GM18526 (cell line): ENCODE data around the gene RPL36AL.

ENCODE experiments used
- POLR2A ChIP-seq: IDR thresholded peaks from 3 replicates; pipeline ENCODE4 v1.6.1; 2011; ENCODE audit not compliant: insufficient read length; ENCODE audit errors: extremely low read depth

The RPL36AL gene

DNA sequence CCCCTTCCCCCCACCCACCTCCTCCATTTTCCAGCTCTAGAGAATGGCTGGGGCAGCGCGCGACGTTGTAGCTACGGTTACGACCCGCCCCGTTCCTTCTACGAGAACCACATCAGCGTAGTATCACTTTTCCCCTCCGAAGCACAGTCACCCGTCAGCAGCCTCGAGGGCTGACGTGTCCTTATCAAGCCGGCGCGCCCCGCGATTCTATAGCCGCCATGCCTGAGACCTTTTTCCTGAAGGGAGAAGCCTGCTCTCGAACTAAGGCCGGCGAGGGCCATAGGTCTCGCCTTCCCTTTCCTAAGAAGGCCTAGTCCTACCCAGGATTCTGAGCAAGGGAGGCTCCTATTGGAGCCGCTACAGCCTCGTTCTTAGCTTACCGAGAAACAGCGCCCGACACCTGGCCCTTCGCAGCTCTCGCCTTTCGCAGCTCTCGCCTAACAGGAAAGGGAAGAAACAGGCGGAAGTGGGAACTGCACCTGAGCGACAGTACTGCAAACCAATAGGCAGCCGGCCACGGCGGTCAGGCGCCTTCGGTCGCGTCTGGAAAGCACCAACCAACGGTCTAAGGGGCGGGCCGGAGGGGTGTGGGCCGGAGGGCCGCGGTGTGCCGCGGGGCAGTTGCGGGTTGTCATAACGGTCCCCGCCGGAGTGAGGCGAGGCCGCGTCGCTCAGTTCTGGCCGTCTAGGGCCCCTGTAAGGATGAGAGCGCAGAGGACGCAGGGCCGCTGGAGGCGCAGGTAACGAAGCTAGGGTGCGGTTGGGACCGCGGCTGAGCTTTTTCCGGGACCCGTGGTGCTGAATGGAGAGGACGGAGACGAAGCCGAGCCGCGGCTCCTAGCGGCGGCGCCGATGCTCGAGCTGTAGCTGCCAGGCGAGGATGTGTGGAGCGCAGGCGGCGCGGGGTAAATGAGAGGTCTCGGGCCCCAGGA, at the start of gene RPL36AL, which contains the start of gene MGAT2:
RPL36AL (minus strand) TSS at position 445 of the 932 bp plus-strand sequence. CDS start 1,522 bp downstream, outside the sequence.
MGAT2 (plus strand) TSS at position 618 of the 932 bp plus-strand sequence. CDS start 470 bp downstream, outside the sequence.
- peak; percentile 98 for TF ChIP-seq POLR2A

GRCh38 chr14:49659526-49660455, 39.4 kb upstream of the RPL36AL start:
- TF ChIP-seq POLR2A = no peak

DNA sequence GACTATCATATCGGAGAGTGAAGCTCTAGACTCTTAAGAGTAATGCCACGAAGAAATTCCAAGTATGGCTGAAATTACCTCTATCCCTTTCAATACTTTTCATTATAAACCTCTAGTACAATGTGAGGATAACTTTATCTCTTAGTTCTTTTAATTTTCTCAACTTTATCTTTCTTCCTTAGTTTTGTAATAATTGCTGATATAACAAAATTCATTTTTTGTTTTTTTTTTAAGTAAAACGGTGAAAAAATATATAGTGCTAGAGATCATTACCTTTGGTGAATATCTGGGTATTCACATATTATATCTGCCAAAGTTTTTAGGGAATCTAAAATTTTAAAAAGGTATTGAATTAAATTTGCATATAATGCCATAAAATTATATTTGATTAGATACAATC, 34.1 kb upstream of the RPL36AL start:
- TF ChIP-seq POLR2A = no peak

- TF ChIP-seq POLR2A = no peak
Measured at GRCh38 chr14:49653508-49653907, 33.1 kb upstream of the RPL36AL start.

DNA sequence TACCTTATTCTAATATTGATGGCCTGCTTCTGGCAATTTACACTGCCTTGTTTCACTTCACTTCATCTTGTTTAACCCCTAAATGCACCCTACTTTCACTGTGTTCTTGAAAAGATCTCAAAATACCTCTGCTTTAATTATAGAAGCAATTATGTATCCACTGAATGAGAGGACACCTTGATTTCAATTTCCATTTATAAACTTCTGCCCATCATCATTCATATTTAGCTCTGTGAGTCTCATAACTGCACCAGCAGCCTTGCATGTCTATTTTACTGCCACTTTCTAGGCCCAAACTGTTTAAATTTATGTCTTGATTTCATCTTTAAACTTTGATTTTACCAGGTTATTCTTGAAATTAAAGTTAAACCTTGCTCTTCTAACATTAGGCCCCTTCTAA, 21.7 kb upstream of the RPL36AL start:
- TF ChIP-seq POLR2A = no peak

DNA sequence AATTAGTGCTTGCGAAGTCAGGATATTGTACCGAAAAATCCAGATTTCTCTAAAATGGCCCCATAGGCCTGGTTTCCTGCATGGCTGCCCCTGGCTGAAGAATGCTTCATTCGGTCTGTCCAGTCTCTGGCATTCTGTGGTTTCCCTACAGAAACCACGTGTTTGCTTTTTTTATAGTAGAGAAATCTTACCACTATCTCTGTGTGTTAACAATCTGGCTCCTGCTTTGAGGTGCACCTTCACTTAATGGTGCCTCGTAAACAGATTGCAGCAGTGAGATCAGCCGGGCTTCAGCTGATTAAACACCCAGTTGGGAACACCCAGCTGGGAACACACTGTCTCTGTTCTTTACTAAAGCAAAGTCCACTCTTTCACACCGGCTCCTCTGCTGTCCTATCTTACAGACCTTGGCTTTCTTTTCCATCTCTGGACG, 21.3 kb upstream of the RPL36AL start:
- no peak for TF ChIP-seq POLR2A

DNA sequence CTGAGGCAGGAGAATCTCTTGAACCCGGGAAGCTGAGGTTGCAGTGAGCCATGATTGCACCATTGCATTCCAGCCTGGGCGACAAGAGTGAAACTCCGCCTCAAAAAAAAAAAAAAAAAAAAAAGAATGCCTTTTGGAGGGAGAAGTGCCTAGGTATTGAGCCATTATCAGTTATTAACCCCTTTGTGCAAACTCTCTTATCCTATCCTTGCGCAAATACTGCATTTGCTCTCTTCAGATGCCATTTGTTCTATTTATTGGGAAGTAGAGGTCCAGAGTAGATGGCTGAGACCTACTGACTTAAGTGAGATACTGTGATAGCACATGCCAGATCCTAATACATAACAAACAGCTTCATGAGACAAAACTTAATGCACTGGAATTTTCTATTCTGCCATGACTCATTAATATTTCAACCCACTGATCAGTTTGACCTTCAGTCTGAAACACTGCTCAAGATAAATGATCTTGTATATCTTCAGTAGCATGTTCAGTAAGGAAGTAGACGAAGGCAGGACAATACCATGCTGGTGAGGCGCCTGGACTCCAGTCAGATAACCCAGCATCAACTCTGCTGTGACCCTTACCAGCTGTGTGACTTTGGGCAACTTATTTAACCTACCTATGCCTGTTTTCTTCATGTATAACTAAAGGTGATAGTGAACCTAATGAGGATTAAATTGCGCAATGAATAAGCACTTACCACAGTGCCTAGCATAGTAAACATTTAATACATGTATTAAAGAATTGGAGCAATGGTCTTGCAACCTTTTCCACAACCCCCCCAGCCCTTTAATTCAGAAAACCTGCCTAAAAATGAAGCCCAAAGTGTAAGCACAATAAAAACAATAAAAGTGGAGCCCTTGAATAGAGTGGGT, 20.4 kb upstream of the RPL36AL start:
- no peak for TF ChIP-seq POLR2A

- TF ChIP-seq POLR2A = no peak
Measured at GRCh38 chr14:49637534-49638078, 17.2 kb upstream of the RPL36AL start.

DNA sequence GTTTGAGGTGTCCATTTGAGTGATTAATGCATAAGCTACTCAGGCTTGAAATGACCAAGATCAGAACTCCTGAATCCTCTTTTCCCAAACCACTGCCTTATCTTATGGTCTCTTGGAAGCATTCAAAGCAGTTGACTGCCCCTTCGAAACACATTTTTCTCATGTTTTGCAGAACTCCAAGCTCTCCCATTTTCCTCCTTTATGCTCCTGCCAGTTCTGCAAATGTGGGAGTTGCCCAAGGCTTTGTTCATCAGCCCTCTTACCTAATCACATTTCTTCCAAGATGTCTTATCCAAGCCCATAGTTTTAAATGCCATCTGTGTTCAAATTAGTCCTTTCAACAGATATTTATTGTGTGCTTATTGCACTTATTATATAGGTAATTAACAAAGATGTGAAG, 16.4 kb upstream of the RPL36AL start:
- TF ChIP-seq POLR2A = no peak

DNA sequence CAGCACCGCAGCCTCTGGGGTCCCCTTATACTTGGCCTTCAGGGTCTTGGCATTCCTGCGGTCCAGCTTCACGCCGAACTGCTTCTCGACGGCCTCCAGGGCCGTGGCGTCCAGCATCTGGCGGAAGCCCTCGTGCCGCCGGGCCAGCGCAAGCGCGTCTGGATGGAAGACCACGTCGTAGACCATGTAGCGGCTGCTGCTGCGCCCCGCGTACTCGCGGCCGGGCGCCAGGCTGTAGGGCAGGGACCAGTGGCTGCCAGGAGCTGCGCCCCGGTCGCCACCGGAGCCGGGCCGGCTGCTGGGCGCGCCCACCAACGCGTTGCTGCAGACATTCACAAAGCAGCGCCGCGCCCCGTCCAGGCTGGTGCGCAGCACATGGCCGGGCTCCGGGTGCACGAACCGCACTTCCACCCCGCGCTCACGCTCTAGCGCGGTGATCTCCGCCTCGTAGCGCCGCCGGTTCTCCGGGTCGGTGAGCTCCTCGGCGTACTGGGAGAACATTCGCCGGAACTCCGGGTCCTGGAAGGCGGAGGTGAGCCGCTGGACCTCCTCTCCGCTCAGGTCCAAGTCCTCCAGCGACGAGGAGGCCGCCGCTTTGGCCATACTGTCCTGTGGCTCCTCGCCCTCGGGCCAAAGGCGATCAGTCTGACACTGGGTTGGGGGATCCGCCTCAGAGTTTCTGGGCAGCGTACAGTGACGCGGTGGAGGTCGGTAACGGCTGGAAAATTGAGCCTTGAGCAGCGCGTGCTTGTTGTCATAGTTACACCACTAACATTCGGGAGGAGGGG, 14.3 kb upstream of the RPL36AL start, which contains the start of gene DNAAF2:
DNAAF2 (minus strand) TSS at position 698 of the 788 bp plus-strand sequence; CDS start at position 603, 95 bp downstream.
- TF ChIP-seq POLR2A = no peak

DNA sequence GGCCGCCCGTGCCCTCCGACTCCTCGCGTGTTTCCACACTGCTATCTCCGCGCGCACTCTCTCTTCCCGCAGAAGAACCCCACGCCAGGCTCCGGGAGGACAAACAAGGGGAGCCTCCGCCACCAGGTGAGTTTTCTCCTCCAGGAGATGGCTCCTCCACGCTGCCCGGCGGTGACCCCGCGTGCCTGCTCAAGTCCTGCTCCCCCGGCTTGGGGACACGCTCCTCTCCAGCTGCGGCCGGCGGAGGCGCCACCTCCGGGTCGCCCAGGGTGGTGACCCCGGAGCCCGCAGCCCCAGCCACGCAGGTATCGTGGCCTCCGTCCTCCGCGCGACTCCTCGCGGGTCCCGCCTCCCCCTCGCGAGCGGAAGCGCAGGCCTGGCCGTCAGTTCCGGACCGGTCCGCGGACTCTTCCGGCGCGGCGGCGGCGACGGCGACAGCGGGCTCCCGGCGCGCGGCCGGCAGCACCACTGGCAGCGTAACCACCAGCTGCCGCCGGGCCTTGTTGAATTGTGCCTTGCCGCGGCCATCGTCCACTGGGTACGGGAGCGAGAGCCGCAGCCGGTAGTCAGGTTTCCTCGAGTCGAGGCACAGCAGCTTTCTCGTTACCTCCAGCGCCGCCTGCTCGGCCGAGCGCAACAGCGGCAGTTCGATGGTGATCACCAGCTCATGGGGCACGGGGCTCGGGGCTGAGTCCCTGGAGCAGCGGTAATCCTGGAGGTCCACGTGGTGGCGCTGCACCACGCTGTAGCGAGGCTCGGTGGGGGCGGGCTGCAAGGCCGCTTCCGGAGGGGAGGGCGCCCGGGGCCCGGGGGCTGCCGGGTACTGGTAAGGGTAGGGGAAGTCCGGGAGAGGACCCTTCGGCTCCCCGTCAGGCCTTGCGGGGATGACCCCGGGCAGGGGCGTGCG, 13.5 kb upstream of the RPL36AL start:
- TF ChIP-seq POLR2A = peak; percentile 79

DNA sequence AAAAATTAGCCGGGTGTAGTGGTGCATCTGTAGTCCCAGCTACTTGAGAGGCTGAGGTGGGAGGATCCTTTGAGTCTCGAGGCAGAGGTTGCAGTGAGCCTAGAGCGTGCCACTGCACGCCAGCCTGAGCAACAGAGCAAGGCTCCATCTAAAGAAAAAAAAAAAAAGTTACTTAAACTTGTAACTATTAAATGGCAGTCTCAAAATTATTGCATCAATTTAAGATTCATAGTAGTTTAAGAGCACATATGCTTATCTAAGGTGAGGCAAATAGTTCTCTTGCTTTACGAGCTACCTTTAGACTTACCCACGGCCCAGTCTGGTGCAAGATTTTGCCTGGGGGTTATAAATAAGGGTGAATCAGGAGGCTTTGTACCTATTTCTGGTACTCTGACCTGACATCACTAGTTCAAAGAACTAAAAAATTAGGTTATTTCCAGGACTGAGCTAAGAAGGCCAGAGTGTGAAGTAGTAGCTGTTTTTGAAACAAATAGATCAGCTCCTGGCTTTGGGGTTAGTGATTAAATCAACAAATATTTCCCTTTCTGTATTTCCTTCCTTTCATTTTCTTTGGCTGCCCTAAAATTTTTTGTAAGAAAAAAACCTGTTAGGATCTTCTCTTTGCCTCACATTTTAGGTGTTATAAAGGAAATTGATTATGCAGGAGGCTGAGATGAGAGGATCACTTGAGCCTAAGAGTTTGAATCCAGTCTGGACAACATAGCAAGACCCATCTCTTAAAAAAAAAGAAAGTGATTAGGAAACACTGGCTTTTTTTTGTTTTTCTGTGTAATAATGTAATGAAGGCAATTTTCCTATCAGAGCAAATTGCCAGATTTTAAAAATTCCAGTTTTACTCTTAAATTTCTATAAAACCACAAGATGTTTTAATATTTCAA, 3.8 kb upstream of the RPL36AL start:
- no peak for TF ChIP-seq POLR2A

DNA sequence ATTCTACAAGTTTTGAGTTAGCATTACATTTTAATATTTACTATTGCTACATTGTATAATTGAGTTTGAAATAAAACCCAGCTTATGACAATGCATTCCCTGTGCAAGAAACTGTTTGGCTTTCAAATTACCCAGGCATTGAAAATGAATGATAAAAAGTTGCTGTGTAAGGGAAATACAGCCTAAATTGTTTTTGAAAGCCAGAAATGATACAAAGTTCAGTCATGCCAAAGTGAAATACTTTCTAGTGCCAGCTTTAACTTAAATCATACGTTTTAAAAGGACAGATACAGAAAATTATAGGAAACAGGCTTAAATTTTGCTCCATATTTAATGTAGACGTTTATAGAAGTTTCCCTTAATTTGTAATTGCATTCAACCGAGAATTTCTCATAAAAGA, 3.0 kb upstream of the RPL36AL start:
- TF ChIP-seq POLR2A = no peak
